HCT116 (cell line): ENCODE data around the gene ANOS1. TPM values are rescaled to one million over a fixed set of nuclear protein-coding genes. Genes with fewer than 3 reads are reported as not detected.

Experiments
- ATAC-seq: fragments of 200-7000 bp; cut with Tn5 transposase; 2 replicates; pipeline ENCODE4 v1.9.1; 2020; ENCODE audit warnings: mild to moderate bottlenecking, moderate library complexity
- BruUV-seq: library from RNA; stranded (reverse); fragments of 400-500 nt; replicated peaks from 2 replicates; lab custom pipeline; 2021; lab: Mats Ljungman, UMichigan
- CTCF ChIA-PET: fragments of 300-600 bp; sonication (Branson Sonifier 250); formaldehyde crosslinking; loops from one replicate; lab custom pipeline; 2021; ENCODE audit warnings: antibody characterized with exemption; lab: Charles Lee
- POLR2A ChIA-PET: fragments of 300-600, 350-600 bp; sonication (Branson Sonifier 250); formaldehyde crosslinking; loops from one replicate; lab custom pipeline; 2021; ENCODE audit warnings: antibody characterized with exemption; lab: Charles Lee
- RAD21 ChIA-PET, 2 experiments: fragments of 300-600 bp; sonication (Branson Sonifier 250); formaldehyde crosslinking; loops; one replicate each; lab custom pipeline; 2023; ENCODE audit warnings: low total read pairs in 2 of 2; ENCODE audit not compliant: uncharacterized antibody in 2 of 2, unreplicated experiment in 2 of 2, low non-redundant PET in 1 of 2; lab: Charles Lee
- DNase-seq: peaks from one replicate; pipeline ENCODE4 v3.0.0-alpha.2; 2010; ENCODE audit warnings: low read depth, low spot score
- H2AFZ ChIP-seq: fragments of 200-600 bp; shearing (Covaris generic), sonication (generic); 2 replicates; pipeline ENCODE4 v1.6.1; 2017; ENCODE audit warnings: low read depth, mixed run types, mixed read lengths, antibody characterized with exemption, low read length; ENCODE audit not compliant: poor library complexity, severe bottlenecking
- H3K27ac ChIP-seq: 2 replicates; pipeline ENCODE4 v1.5.1; 2012; ENCODE audit warnings: low read depth, low read length
- H3K27me3 ChIP-seq: fragments of 200-600 bp; sonication (generic); 2 replicates; pipeline ENCODE4 v1.6.1; 2016; ENCODE audit warnings: mixed run types, low read length, mixed read lengths; ENCODE audit not compliant: insufficient read depth
- H3K36me3 ChIP-seq, 2 experiments: fragments of 200-500 bp in 1 of 2; fragments of 200-600 bp in 1 of 2; sonication (Bioruptor generic) in 1 of 2; sonication (generic) in 1 of 2; 2 replicates each; pipeline versions ENCODE4 v1.5.1 to v1.6.1; 2014 to 2016; ENCODE audit warnings: low read length in 2 of 2, inconsistent platforms in 1 of 2, mixed read lengths in 1 of 2, mixed run types in 1 of 2; ENCODE audit not compliant: insufficient read depth in 2 of 2, control insufficient read depth in 1 of 2
- H3K4me1 ChIP-seq, 2 experiments: fragments of 200-600 bp in 1 of 2; sonication (generic) in 1 of 2; 2 replicates each; pipeline versions ENCODE4 v1.5.1 to v1.6.1; 2012 to 2017; ENCODE audit warnings: low read length in 2 of 2, inconsistent platforms in 1 of 2, mild to moderate bottlenecking in 1 of 2, mixed read lengths in 1 of 2, mixed run types in 1 of 2, moderate library complexity in 1 of 2; ENCODE audit not compliant: insufficient read depth in 2 of 2, control insufficient read depth in 1 of 2
- H3K4me2 ChIP-seq: fragments of 200-600 bp; sonication (generic); 2 replicates; pipeline ENCODE4 v1.6.1; 2017; ENCODE audit warnings: mixed run types, low read length, mixed read lengths
- H3K4me3 ChIP-seq, 2 experiments: fragments of 200-600 bp in 1 of 2; sonication (generic) in 1 of 2; replicated peaks in 1 of 2; 2 replicates each; pipeline ENCODE4 v1.5.1; 2011 to 2016; ENCODE audit warnings: low read length in 2 of 2, control low read depth in 1 of 2, low read depth in 1 of 2, mild to moderate bottlenecking in 1 of 2, mixed read lengths in 1 of 2, mixed run types in 1 of 2
- H3K79me2 ChIP-seq: fragments of 200-600 bp; sonication (generic); 2 replicates; pipeline ENCODE4 v1.6.1; 2017; ENCODE audit warnings: mild to moderate bottlenecking, mixed run types, low read length, moderate library complexity, mixed read lengths; ENCODE audit not compliant: insufficient read depth
- H3K9ac ChIP-seq: fragments of 200-600 bp; sonication (generic); 2 replicates; pipeline ENCODE4 v1.6.1; 2016; ENCODE audit warnings: low read length, mixed read lengths
- H3K9me2 ChIP-seq: fragments of 200-600 bp; sonication (generic), shearing (Covaris generic); 2 replicates; pipeline ENCODE4 v1.6.1; 2017; ENCODE audit warnings: mixed run types, mild to moderate bottlenecking, moderate library complexity; ENCODE audit not compliant: insufficient read depth
- H3K9me3 ChIP-seq, 2 experiments: fragments of 200-500 bp in 1 of 2; fragments of 200-600 bp in 1 of 2; sonication (Bioruptor generic) in 1 of 2; sonication (generic) in 1 of 2; 2 replicates each; pipeline ENCODE4 v1.6.1; 2014 to 2017; ENCODE audit warnings: low read length in 2 of 2, mixed read lengths in 2 of 2, inconsistent platforms in 1 of 2, low read depth in 1 of 2, mild to moderate bottlenecking in 1 of 2, mixed run types in 1 of 2, moderate library complexity in 1 of 2; ENCODE audit not compliant: control insufficient read depth in 1 of 2, insufficient read depth in 1 of 2
- H4K20me1 ChIP-seq: fragments of 200-600 bp; sonication (generic), shearing (Covaris generic); 2 replicates; pipeline ENCODE4 v1.6.1; 2017; ENCODE audit warnings: mixed run types, mild to moderate bottlenecking, moderate library complexity; ENCODE audit not compliant: insufficient read depth
- CBX3 ChIP-seq: IDR thresholded peaks from 2 replicates; pipeline ENCODE4 v1.6.1; 2012; ENCODE audit warnings: low read depth
- CEBPB ChIP-seq: IDR thresholded peaks from 2 replicates; pipeline ENCODE4 v1.6.1; 2012; ENCODE audit warnings: low read depth
- CTCF ChIP-seq, 3 experiments: fragments of 200-600 bp in 1 of 3; sonication (generic) in 1 of 3; IDR thresholded peaks in 2 of 3; conservative IDR thresholded peaks in 1 of 3; 2 replicates each; pipeline ENCODE4 v1.5.1; 2012 to 2017; ENCODE audit warnings: low read depth in 2 of 3, low read length in 2 of 3, antibody characterized with exemption in 1 of 3, borderline replicate concordance in 1 of 3, control low read depth in 1 of 3, mild to moderate bottlenecking in 1 of 3, mixed read lengths in 1 of 3, mixed run types in 1 of 3, moderate library complexity in 1 of 3; ENCODE audit not compliant: insufficient read depth in 1 of 3
- ELF1 ChIP-seq: IDR thresholded peaks from 2 replicates; pipeline ENCODE4 v1.6.1; 2012; ENCODE audit warnings: low read depth, borderline replicate concordance
- EZH2 ChIP-seq: fragments of 200-600 bp; sonication (generic); IDR thresholded peaks from 2 replicates; pipeline ENCODE4 v1.6.1; 2017; ENCODE audit warnings: antibody characterized with exemption, mixed run types
- EZH2phosphoT487 ChIP-seq: fragments of 200-600 bp; IDR thresholded peaks from 2 replicates; pipeline ENCODE4 v1.6.1; 2018; ENCODE audit warnings: antibody characterized with exemption, borderline replicate concordance
- MAX ChIP-seq: IDR thresholded peaks from 2 replicates; pipeline ENCODE4 v1.6.1; 2012
- POLR2A ChIP-seq: IDR thresholded peaks from 2 replicates; pipeline ENCODE4 v1.7.0; 2011; ENCODE audit warnings: borderline replicate concordance; ENCODE audit not compliant: insufficient read depth, insufficient read length; ENCODE audit errors: extremely low read depth
- POLR2AphosphoS5 ChIP-seq: IDR thresholded peaks from 2 replicates; pipeline ENCODE4 v1.6.1; 2011; ENCODE audit warnings: mild to moderate bottlenecking, low read depth, low read length, moderate library complexity
- REST ChIP-seq: IDR thresholded peaks from 2 replicates; pipeline ENCODE4 v1.6.1; 2012; ENCODE audit warnings: low read depth
- SIN3A ChIP-seq: IDR thresholded peaks from 2 replicates; pipeline ENCODE4 v1.6.1; 2012; ENCODE audit warnings: low read depth
- SP1 ChIP-seq: IDR thresholded peaks from 2 replicates; pipeline ENCODE4 v1.6.1; 2012; ENCODE audit warnings: low read depth
- SRF ChIP-seq: IDR thresholded peaks from 2 replicates; pipeline ENCODE4 v1.6.1; 2012; ENCODE audit warnings: low read depth
- TCF7L2 ChIP-seq: IDR thresholded peaks from 2 replicates; pipeline ENCODE4 v1.7.0; 2011; ENCODE audit warnings: borderline replicate concordance, inconsistent platforms; ENCODE audit not compliant: insufficient read depth, insufficient read length; ENCODE audit errors: extremely low read depth
- ZFX ChIP-seq: fragments of 450-650 bp; IDR thresholded peaks from 2 replicates; pipeline ENCODE4 v1.6.1; 2017
- ZNF274 ChIP-seq: fragments of 200-500 bp; sonication (Bioruptor generic); IDR thresholded peaks from 2 replicates; pipeline ENCODE4 v1.6.1; 2014; ENCODE audit warnings: mild to moderate bottlenecking, low read depth, low read length, inconsistent platforms
- intact Hi-C: fragments of 100-400 bp; cut with micrococcal nuclease; formaldehyde crosslinking; loops from 2 replicates; pipeline ENCODE4 v1.10.0; 2022
- total RNA-seq: library from RNA; stranded (reverse); gene quantifications from one replicate; pipeline ENCODE4 v1.2.1, GENCODE V29; 2021; ENCODE audit not compliant: unreplicated experiment

Gene ANOS1
- total RNA-seq, 1 experiment from 2014 or later: 0.12 TPM

GRCh38 chrX:8657883-8658282 lies 74.1 kb downstream of the ANOS1 start:
- Histone ChIP-seq H3K9me2 (no peaks in the 10 kb centered on the region), H3K27ac (no peak overlapping the region), H3K79me2 (no peaks in the 10 kb centered on the region), H3K9ac (no peak overlapping the region), H4K20me1 (no peaks in the 10 kb centered on the region), H3K36me3 (no peaks in the 10 kb centered on the region), H2AFZ (no peak overlapping the region)
- POLR2A ChIA-PET: no interaction called here
- RAD21 ChIA-PET: no interaction called here
- no peak for DNase-seq
- no TSS peak for BruUV-seq
- intact Hi-C loops: no loop called here
- TF ChIP-seq EZH2: no peak
- no peak for TF ChIP-seq CTCF (IDR thresholded peaks at IDR 0.05 in 2 of 3, conservative IDR thresholded peaks at IDR 0.05 in 1 of 3; ENCODE audit: borderline replicate concordance in 1 of 3, insufficient read depth in 1 of 3, low read depth in 2 of 3, low read length in 2 of 3)
- TF ChIP-seq, all 23 proteins: peak for 0
- ATAC-seq: no peak
- H3K4me1 ChIP-seq: no peaks in the 10 kb centered on the region
- H3K9me3 ChIP-seq: no peaks in the 10 kb centered on the region
- CTCF ChIA-PET: no interaction called here
- no peaks in the 10 kb centered on the region for H3K27me3 ChIP-seq
- H3K4me3 ChIP-seq: no peak overlapping the region
- H3K4me2 ChIP-seq: no peak overlapping the region

- Histone ChIP-seq H3K27me3 (no peaks in the 10 kb centered on the region), H2AFZ (no peak overlapping the region), H3K79me2 (no peaks in the 10 kb centered on the region), H3K9ac (no peak overlapping the region), H3K36me3 (no peaks in the 10 kb centered on the region), H4K20me1 (no peaks in the 10 kb centered on the region), H3K9me2 (no peaks in the 10 kb centered on the region), H3K4me2 (no peak overlapping the region), H3K4me1 (no peaks in the 10 kb centered on the region), H3K9me3 (no peaks in the 10 kb centered on the region), H3K4me3 (no peak overlapping the region), H3K27ac (no peak overlapping the region)
- DNase-seq: no peak
- BruUV-seq: no TSS peak
- ChIA-PET RAD21 (no interaction called here), POLR2A (no interaction called here), CTCF (no interaction called here)
- intact Hi-C loops: no loop called here
- no peak for TF ChIP-seq MAX
- TF ChIP-seq ZNF274: no peak
- TF ChIP-seq SIN3A: no peak
- TF ChIP-seq POLR2A: no peak
- no peak for TF ChIP-seq SP1
- TF ChIP-seq ELF1: no peak
- no peak for TF ChIP-seq CEBPB
- TF ChIP-seq ZFX: no peak
- TF ChIP-seq POLR2AphosphoS5: no peak
- TF ChIP-seq SRF: no peak
- TF ChIP-seq CBX3: no peak
- no peak for TF ChIP-seq REST
- no peak for TF ChIP-seq EZH2
- no peak for TF ChIP-seq EZH2phosphoT487
- no peak for TF ChIP-seq TCF7L2
- no peak for ATAC-seq
These were observed 78.0 kb downstream of the ANOS1 start for GRCh38 chrX:8653956-8654355.
